SU-DHL-6 (cell line): Measurements from ENCODE around the gene PAK1IP1.

Source experiments
- H2AFZ ChIP-seq: fragments of 200-600 bp; sonication (generic); 2 replicates; pipeline ENCODE4 v1.6.1; 2014; ENCODE audit warnings: low read depth, mild to moderate bottlenecking, moderate library complexity, mixed read lengths, antibody characterized with exemption, low read length; ENCODE audit not compliant: severe bottlenecking
- H3F3A ChIP-seq: fragments of 200-600 bp; shearing (Covaris generic); 2 replicates; pipeline ENCODE4 v1.6.0; 2016; ENCODE audit warnings: antibody characterized with exemption, mild to moderate bottlenecking; ENCODE audit not compliant: insufficient read depth
- H3K27ac ChIP-seq: fragments of 200-600 bp; sonication (generic); 2 replicates; pipeline ENCODE4 v1.5.1; 2016; ENCODE audit warnings: low read depth, mild to moderate bottlenecking, low read length, moderate library complexity, mixed read lengths
- H3K27me3 ChIP-seq: fragments of 200-600 bp; sonication (generic), shearing (Covaris generic); 2 replicates; pipeline ENCODE4 v1.6.0; 2014; ENCODE audit warnings: mild to moderate bottlenecking, low read length
- H3K36me3 ChIP-seq: fragments of 200-600 bp; sonication (generic); 2 replicates; pipeline ENCODE4 v1.6.1; 2014; ENCODE audit warnings: mild to moderate bottlenecking, low read length, mixed read lengths
- H3K4me2 ChIP-seq: fragments of 300-600, 200-600 bp; shearing (Covaris generic), sonication (generic); 2 replicates; pipeline ENCODE4 v1.6.0; 2014; ENCODE audit warnings: low read length, low read depth, mild to moderate bottlenecking; ENCODE audit not compliant: poor library complexity, severe bottlenecking
- H3K4me3 ChIP-seq: fragments of 200-600 bp; sonication (generic); 2 replicates; pipeline ENCODE4 v1.5.1; 2014; ENCODE audit warnings: antibody characterized with exemption, low read length, mild to moderate bottlenecking, mixed read lengths; ENCODE audit not compliant: insufficient read depth, poor library complexity, severe bottlenecking
- H3K79me2 ChIP-seq: fragments of 200-600 bp; sonication (generic); 2 replicates; pipeline ENCODE4 v1.6.1; 2014; ENCODE audit warnings: mild to moderate bottlenecking, low read length, moderate library complexity; ENCODE audit not compliant: insufficient read depth
- H3K9ac ChIP-seq: fragments of 200-600 bp; sonication (generic); 2 replicates; pipeline ENCODE4 v1.7.0; 2014; ENCODE audit warnings: mild to moderate bottlenecking, low read length
- H3K9me2 ChIP-seq: fragments of 200-600 bp; sonication (generic); replicated peaks from 2 replicates; pipeline ENCODE4 v1.6.1; 2014; ENCODE audit warnings: low read length; ENCODE audit not compliant: insufficient read depth
- H3K9me3 ChIP-seq: fragments of 200-600 bp; sonication (generic); 2 replicates; pipeline ENCODE4 v1.6.1; 2014; ENCODE audit warnings: low read length, mixed read lengths; ENCODE audit not compliant: insufficient read depth
- H4K20me1 ChIP-seq: fragments of 200-600 bp; sonication (generic); 2 replicates; pipeline ENCODE4 v1.6.1; 2014; ENCODE audit warnings: low read depth, mild to moderate bottlenecking, antibody characterized with exemption, low read length, moderate library complexity, mixed read lengths
- CTCF ChIP-seq: fragments of 200-600 bp; sonication (generic); IDR thresholded peaks from one replicate; pipeline ENCODE4 v1.5.1; 2017; ENCODE audit warnings: antibody characterized with exemption, mild to moderate bottlenecking, low read length, moderate library complexity; ENCODE audit not compliant: insufficient read depth, poor library complexity, severe bottlenecking
- EZH2phosphoT487 ChIP-seq: fragments of 200-600 bp; sonication (generic), shearing (Covaris generic); conservative IDR thresholded peaks from 2 replicates; pipeline ENCODE4 v1.6.1; 2018; ENCODE audit warnings: mild to moderate bottlenecking, antibody characterized with exemption, low read length, moderate library complexity, mixed read lengths

PAK1IP1 gene

GRCh38 chr6:10694302-10695085 is at the start of gene PAK1IP1, which contains the start of gene C6orf52:
Gene PAK1IP1, plus strand, starts transcription at chr6:10694972. Its CDS starts 14 bp downstream, at chr6:10694986.
Gene C6orf52, minus strand, starts transcription at chr6:10694616. Its CDS starts 7,066 bp downstream, at chr6:10687550.
- peaks cover 52% of the 10 kb centered on the region for H3K79me2 ChIP-seq
- H2AFZ ChIP-seq: peak within 1 kb of the TSS; percentile 71
- peaks cover 24% of the 10 kb centered on the region for H3F3A ChIP-seq
- H4K20me1 ChIP-seq: no peaks in the 10 kb centered on the region
- H3K9me3 ChIP-seq: no peaks in the 10 kb centered on the region
- peaks cover 11% of the 10 kb centered on the region for H3K36me3 ChIP-seq
- peak within 1 kb of the TSS; percentile 92 for H3K27ac ChIP-seq
- H3K9ac ChIP-seq: peak within 1 kb of the TSS; percentile 82
- no peaks in the 10 kb centered on the region for H3K9me2 ChIP-seq
- peak within 1 kb of the TSS; percentile 97 for H3K4me3 ChIP-seq
- no peaks in the 10 kb centered on the region for H3K27me3 ChIP-seq
- H3K4me2 ChIP-seq: peak within 1 kb of the TSS; percentile 72
- no peak for TF ChIP-seq CTCF
- no peak for TF ChIP-seq EZH2phosphoT487

- Histone ChIP-seq H3K9me2 (no peaks in the 10 kb centered on the region), H4K20me1 (no peaks in the 10 kb centered on the region), H2AFZ (peak overlapping the region; percentile 3), H3K4me3 (no peak overlapping the region), H3K36me3 (no peaks in the 10 kb centered on the region), H3K9me3 (no peaks in the 10 kb centered on the region), H3K4me2 (no peak overlapping the region), H3K9ac (no peak overlapping the region), H3K27me3 (no peaks in the 10 kb centered on the region), H3K27ac (no peak overlapping the region), H3K79me2 (no peaks in the 10 kb centered on the region), H3F3A (no peaks in the 10 kb centered on the region)
- no peak for TF ChIP-seq CTCF
- no peak for TF ChIP-seq EZH2phosphoT487
Measured at GRCh38 chr6:10655508-10656055, 39.2 kb upstream of the PAK1IP1 start.

GRCh38 chr6:10658910-10659698 is 35.7 kb upstream of the PAK1IP1 start:
- Histone ChIP-seq H4K20me1 (no peaks in the 10 kb centered on the region), H2AFZ (no peak overlapping the region), H3K9ac (no peak overlapping the region), H3K36me3 (no peaks in the 10 kb centered on the region), H3F3A (no peaks in the 10 kb centered on the region), H3K27me3 (no peaks in the 10 kb centered on the region), H3K27ac (no peak overlapping the region), H3K9me2 (no peaks in the 10 kb centered on the region), H3K9me3 (no peaks in the 10 kb centered on the region), H3K4me2 (no peak overlapping the region), H3K79me2 (no peaks in the 10 kb centered on the region), H3K4me3 (no peak overlapping the region)
- TF ChIP-seq CTCF (no peak), EZH2phosphoT487 (no peak)
